Measurements from ENCODE around the gene CMIP. TPM values are rescaled to one million over a fixed set of nuclear protein-coding genes. Genes with fewer than 3 reads are reported as not detected.

Gene CMIP
- total RNA-seq, 2 experiments from 2014 or later: 26.3 to 29.1 TPM

DNA sequence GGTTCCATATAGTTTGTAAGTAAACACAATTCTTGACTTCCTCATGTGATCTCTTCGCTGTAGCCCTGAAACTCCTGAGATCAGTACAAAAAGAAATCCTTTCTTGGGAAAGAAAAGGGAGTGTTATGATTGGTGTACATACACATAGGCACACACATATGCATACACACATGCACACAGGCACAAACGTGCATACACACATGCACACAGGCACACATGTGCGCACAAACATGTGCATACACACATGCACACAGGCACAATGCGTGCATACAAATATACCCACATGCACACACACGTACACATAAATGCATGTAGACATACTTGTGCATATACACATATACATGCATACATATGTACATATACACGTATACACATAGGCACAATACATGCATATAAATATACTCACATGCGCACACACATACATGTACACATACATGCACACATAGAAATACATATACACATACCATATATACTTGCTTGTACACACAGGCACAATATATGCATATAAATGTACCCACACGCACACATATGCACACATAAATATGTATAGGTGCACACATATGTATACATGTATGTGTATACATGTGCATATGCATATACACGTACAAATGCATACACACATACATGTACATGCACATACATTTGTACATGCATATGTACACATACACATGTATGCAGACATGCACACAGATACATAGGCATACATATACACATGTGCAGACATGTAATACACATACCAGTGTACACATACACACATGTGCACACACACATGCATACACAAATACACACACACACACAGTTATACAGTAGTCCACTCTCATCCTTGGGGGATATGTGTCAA lies 26.4 kb downstream of the CMIP start:
- POLR2A ChIA-PET: interaction anchor here (0.6 kb wide), 1 partner anchor 58 kb away, joined by 3 read pairs; no protein-coding TSS in a partner anchor
- CTCF ChIA-PET: no interaction called here

DNA sequence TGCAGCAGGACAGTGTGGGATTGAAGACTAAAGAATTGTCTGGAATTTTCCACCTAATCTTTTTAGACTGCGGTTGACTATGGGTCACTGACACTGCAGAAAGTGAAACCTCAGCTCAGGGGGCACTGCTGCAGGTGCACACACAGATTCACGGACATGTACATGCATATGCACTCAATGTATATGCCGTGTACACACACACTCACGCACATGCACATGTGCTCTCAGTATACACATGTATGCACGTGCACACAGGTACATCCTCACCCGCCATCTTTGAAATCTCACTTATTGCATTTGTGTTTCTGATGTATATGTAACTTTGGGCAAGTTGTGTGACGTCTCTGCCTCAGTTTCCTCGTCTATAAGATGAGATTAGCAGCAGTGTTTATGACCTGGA lies 27.3 kb downstream of the CMIP start:
- ChIA-PET CTCF (no interaction called here), POLR2A (no interaction called here)

DNA sequence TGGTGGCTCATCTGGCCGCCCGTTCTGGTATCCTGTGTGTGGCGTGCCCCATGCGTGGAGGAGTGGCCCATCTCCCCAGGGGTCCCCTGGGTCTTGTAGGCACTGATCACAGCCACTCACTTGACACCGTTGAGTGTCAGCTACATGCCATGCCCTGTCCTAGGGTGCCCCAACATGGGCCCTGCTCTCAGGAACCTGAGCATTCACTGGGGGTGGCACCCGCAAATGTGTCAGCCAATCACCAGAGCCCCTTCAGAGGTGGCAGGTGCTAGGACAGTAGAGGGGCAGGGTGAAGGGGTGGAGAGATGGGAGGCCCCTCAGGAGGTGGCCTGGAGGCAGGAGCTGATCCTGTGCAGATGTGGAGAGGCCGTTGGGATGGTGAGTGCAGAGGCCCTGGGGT lies 27.8 kb downstream of the CMIP start:
- POLR2A ChIA-PET: no interaction called here
- CTCF ChIA-PET: no interaction called here

DNA sequence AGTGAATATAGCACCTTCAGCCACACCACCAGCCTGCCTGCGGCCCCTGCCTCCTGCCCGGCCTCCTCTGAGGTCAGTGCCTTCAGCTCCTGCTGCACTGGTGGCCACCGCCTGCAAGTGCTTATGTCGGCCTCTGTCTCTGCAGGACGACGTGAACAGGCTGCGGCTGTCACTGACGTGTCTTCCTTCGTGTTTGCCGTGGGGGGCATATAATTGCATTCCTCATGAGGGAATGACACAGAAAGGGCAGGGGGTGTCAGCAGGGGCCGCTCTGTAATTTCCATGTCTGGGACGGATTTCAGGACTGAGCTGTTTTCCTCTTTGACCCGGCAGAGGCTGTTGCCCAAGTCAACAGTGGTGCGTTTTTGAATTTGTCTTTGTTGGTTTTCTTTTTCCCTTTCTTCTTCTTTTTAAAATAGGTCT lies 28.5 kb downstream of the CMIP start:
- ChIA-PET CTCF (no interaction called here), POLR2A (interaction anchor here (0.6 kb wide), 1 partner anchor 53 kb away, joined by 5 read pairs; no protein-coding TSS in a partner anchor)

DNA sequence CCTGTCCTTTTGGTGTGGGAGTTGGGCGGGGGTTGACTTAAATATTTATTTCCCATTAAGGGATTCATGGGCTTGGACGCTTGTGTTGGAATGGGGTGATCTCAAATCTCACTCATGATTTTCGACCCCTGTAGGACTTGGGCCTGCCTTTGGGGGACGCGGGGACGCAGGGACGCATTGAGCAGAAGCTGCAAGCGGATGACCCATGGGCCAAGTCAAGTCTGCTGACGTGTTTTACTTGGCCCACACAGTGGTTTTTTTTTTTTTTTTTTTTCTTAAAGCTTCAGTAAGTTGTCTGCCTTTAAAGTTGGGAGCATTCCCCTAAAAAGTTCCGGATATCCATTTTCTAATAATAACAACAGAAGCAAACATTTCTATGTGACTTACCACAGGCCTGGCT lies 28.9 kb downstream of the CMIP start:
- CTCF ChIA-PET: interaction anchor here (0.6 kb wide), 1 partner anchor 325 kb away, joined by 3 read pairs; no protein-coding TSS in a partner anchor
- POLR2A ChIA-PET: interaction anchor here (0.5 to 0.6 kb wide), 2 partner anchors 54 to 666 kb away, joined by 3 to 5 read pairs; no protein-coding TSS in a partner anchor

DNA sequence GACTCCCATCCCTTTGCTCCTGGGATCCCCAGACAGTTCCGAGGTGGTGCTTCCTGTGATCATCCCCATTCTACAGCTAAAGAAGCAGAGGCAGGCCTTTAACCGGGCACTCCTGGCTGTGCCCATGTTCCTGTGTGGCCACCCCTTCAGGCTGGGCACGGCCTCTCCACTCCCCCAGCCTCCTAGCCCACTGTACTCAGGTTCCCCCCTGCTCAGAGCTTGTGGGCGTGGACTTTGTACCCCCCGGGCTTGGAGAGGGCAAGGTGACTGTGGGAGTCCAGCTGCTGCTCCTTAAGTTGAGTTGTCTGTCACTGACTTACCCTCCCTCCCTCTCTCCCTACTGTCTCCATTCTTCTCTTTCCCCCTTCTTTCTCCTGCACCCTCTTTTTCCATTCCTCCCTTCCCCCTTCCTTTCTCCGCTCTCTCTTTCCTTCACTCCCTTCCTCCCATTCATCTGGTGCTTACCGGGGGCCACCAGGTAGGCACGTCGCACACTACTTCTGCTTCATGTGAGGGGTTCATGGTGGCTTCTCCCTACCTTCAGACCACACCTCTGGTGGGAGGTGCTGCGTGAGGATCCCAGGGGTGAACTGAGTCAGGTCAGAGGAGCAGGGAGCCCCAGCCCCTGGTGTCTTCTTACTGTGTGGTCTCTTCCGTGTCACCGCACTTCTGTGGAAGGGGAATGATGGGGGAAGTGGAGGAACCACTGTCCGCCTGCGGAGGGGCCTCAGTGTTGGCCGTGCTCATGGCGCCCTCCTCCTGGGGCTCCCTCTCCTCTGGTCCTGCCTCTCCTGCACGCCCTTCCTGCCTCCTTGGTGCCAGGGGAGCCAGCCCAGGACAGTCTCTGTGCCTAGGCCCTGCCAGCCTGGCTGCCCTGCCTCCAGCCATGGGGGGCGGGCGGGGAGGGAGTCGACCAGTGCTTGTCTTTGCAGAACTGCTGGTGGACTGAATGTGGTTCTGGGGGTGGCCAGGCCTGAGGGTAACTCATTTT lies 29.7 kb downstream of the CMIP start:
- POLR2A ChIA-PET: interaction anchor here (0.5 kb wide), 1 partner anchor 667 kb away, joined by 3 read pairs; no protein-coding TSS in a partner anchor
- CTCF ChIA-PET: interaction anchor here (0.6 kb wide), 1 partner anchor 326 kb away, joined by 3 read pairs; no protein-coding TSS in a partner anchor

DNA sequence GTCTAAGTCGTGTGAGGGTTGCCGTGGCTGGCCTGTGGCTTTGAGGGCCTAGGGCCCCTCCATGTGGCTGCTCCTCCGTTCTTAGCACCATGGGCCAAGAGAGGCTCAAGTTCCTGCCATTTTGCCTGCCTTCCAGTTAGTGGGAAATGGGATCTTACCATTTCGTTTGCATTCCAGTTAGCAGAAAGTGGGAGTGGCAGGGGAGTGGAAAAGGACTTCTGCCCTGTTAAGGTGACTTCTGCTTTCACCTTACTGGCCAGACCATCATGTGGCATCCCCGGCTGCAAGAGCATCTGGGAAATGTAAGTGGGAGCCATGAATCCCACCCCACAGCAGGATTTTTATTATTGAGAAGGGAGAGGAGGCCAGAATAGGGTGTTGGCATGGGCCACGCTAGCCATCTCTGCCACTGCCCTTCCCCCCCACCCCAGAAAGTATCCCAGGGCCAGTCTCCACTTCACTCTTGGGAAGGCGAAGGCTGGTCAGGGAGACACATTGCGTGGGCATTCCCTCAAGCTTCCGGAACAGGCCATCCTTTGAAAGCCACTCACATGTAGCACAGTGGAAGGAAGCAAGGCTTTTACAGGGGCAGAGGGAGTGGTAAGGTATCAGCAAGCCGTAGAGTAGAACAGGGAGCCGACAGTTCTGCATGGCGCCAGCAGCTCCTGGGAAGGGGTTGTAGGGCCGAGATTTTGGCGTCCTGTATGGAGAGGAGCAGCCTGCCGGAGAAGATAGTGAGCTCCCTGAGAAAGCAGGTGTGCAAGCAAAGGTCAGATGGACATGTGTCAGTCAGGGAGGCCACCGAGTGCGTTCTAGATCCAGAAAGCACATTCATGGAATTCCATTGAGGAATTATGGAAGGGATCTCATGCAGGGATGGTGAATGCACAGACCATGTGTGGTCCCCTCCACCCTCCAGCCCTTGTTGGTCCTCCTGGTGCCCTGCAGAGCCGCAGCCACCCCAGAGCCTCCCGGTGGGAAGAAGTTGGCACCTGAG lies 33.4 kb downstream of the CMIP start:
- ChIA-PET CTCF (no interaction called here), POLR2A (no interaction called here)

DNA sequence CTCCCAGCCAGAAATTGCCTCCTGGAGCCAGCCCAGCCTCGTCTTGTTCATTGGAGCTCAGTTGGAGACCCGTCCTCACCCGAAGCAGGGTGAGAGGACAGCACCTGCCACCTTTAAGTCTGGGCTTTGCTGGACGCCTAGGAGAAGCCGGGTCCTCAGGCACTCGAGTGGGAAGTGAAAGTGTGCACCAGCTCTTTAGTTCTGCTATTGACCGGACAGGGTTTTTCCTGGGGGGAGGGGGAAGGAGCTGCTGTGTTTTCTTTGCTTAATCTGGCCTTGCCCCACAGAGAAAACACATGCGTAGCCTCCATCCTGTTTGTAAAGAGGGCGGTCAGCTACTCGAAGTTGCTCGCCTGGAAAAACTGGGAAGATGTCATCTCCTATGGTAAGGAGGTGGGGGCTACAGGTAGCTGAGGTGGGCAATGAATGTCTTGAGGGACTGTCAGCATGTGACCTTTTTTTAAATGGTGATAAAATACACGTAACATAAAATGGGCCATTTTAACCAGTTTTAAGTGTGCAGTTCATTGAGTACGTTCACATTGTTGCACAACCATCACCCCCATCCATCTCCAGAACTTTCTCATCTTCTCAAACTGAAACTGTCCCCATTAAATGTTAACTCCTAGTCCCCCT lies 34.4 kb downstream of the CMIP start:
- POLR2A ChIA-PET: no interaction called here
- CTCF ChIA-PET: no interaction called here

DNA sequence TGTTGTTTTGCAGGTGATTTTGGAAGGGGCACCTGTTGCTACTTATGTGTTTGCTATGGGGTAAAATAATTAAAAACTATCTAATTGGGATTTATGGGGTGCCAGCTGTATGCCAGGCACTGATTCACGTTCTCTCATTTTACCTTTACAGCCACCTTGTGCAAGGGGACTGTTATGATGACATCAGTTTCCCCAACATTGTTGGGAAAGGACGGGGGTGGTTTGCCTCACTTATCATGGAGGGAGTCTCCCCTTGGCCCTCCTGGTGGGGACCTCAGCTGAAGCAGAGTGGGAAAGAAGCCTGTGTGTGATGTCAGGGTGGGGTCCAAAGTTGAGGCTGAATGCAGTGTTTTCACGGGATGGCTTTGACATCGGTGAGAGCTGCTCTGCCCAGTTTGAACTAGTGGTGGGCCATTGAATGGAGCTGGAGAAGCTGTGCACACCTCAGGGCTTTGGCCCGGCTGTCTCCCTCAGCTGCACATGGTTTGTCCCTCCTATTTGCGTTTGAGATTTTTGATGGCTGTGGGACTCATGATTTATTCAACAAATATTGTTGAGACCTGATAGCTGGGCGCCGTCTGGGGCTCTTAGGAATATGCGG lies 36.1 kb downstream of the CMIP start:
- ChIA-PET CTCF (interaction anchor here (1.3 kb wide), 1 partner anchor 77 kb away, joined by 3 read pairs; no protein-coding TSS in a partner anchor), POLR2A (no interaction called here)

DNA sequence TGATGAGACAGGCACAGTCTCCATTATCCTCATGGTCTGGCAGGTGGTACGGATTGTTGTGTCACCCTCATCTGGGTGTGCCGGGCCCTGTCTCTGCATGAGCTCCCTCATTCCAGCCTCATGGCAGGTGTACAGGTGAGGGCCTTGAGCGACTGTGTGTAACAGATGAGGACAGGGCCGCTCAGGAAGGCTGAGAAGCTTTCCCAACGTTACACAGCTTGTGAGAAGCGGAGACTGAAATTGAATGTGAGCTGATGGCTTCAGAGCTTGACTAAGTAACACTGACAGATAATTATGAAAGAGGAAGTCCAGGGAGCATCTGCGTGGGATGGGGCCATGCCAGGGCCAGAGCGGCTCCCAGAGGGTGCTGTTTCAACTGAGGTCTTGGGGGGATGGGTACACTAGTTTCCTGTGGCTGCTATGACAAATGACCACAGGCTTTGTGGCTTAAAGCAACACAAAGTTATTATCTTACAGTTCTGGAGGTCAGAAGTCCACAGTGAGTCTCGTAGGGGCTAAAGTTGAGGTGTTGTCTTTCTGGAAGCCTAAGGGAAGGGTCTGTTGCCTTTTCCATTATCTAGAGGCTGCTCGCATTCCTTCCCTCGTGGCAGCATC lies 36.7 kb downstream of the CMIP start:
- POLR2A ChIA-PET: no interaction called here
- CTCF ChIA-PET: interaction anchor here (1.3 kb wide), 1 partner anchor 78 kb away, joined by 3 read pairs; no protein-coding TSS in a partner anchor

DNA sequence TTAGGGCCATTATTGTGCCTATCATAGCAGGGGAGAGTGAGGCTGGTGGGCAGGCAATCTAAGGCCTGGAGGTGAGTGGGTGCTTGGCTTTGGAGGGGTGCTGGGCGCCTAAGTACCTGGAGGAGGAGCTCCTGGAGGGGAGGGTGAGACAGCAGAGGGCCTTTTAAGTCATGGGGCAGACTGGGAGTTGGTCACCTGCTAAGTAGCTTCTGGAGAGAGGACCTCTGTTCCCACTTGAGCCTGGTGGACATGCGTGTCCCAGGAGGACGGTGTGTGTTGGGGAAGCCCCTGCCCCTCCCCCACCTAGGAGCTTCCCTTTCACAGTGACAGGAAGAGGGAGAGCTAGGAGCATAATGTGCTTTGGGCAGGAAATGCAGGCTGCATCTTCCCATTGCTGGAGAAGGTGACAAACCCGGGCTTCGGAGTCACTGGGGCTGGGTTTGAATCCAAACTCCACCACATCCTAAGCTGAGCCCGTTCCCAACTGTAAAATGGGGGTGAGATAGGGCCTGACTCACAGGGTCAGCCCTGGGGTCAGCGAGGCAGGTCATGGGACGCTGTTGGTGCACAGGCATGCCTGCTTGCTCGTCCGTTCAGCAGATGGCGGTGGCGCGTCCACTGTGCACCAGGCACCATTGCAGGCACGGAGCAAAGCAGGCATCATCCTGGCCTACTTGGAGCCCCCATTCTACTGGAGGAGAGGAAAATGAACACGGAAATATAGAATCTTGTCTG lies 37.9 kb downstream of the CMIP start:
- POLR2A ChIA-PET: no interaction called here
- CTCF ChIA-PET: interaction anchor here (0.7 kb wide), 1 partner anchor 32 kb away, joined by 3 read pairs; no protein-coding TSS in a partner anchor

DNA sequence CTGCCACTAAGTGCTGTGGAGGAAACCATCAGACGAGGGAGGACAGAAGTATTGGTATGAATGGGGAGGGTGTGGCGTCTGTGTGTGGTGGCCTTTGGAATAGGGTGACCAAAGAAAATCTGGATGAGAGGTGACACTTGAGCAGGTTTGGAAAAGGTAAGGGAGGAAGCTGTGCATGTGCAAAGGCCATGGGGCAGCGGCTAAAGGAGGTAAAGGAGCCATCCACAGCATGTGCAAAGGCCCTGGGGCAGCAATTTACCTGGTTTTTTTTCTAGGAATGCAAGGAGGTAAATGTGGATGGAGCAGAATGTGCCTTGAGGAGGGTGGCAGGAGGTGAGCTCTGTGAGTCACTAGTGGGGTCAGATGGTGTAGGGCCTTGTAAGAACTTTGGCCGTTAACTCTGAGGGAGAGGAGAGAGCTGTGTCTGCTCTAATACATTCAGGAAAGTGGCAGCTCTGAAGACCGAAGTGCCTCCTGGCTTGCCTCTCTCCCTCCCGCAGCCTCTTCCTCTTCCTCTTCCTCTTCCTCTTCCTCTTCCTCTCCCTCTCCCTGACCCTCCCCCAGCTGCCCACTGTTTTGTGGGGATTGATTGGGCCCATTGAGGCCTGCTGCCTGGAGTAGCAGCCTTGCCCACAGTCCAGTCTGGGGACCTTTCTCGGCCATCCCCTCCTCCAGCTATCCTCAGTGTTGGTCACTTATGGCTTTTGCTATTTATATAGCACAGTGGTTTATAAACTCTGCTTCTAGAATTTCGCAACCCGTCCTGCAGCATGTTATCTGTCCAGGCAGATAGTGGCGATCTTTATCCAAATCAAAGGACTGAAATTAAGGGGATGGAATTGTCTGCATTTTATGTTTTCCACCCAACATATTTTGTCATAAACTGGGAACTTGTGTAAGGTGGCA lies 38.7 kb downstream of the CMIP start:
- CTCF ChIA-PET: no interaction called here
- POLR2A ChIA-PET: no interaction called here

DNA sequence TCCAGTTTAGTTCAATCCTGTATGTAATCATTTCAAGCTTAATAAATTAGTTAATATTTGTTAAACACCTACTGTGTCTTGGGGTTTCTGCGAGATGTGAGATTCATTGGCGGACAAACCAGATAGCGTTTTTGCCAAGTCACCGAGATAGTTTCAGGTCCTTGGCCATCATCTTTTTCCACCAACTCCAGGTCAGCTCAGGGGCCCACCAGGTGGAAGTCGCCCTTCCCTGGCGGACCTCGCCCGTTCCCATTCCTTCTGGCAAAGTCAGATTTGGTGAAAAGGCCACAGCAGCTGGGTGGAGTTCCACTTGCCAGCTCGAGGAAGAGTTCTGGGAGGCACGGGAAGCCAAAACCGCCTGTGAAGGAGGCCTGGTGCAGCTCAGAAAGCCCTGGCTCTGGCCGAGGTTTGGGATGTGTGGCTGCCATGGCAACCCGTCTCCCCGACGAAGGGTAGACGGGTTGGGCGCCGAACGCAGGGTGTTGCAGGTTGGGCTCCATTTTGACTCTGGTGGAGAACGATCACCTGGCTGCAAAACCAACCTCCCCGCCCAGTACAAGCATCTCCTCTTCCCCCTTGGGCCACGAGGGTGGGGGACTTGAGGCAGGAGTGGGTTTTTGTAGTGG lies 39.5 kb downstream of the CMIP start:
- ChIA-PET CTCF (no interaction called here), POLR2A (no interaction called here)

DNA sequence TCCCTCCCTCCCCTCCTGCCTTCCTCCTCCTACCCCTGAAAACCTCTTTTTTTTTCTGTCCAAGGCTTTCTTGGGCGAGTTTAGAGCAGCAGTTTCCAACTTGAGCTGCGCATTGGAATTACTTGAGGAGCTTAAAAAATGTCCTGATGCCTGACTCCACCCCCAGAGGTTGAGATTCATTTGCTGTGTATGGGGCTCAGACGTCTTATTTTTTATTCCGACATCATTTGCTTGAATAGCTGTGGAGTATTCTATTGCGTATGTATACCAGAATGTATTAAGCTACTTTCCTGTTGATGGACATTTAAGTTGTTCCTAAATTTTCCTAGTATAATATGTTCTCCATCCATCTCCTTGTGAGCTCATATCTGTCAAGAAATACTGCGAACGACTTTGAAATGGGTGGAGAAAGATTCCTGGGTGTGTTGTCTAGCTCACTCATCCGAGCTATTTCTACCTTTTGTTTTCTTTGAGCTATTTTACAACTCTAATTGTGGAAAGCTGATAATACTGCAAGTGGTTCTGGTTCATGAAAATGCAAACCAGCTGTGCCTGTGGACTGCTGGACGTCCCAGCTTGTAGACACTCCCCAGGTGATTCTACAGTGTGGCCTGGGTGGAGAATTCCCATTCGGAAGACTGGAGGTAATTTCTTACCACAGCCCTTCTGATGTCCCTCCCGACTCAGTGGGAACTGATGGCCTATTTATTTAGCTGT lies 40.5 kb downstream of the CMIP start:
- POLR2A ChIA-PET: no interaction called here

More for the DNA sequence above, 40.5 kb downstream of the CMIP start:
- CTCF ChIA-PET: no interaction called here
